ENCODE data around the gene PPEF2. TPM values are rescaled to one million over a fixed set of nuclear protein-coding genes. Genes with fewer than 3 reads are reported as not detected.
A peak's percentile ranks its signal among the peaks of the same experiment; 100 is the strongest.

Gene PPEF2
- polyA plus RNA-seq, 1 experiment, result not detected

DNA sequence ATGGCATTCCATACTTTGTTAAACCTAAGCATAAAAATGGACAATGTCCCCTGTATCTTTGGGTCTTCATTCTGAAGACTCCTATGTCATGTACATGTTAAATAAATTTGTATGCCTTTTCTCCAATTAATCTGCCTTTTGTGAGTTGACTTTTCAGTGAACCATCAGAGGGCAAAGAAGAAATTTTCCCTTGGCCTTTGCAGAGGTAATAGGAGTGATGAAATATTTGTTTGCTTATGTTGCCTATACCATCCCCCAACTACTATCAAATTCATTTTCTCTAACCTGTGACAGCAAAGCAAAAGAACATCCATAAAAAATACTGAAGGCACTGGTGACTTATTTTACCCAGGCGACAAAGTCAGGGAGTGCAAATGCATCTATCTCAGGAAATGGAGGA lies 20.3 kb upstream of the PPEF2 start:
- Histone ChIP-seq H3K27me3 (ENCODE audit: control insufficient read depth, insufficient read depth, low read length) (no peaks in the 10 kb centered on the region), H3K36me3 (ENCODE audit: control insufficient read depth, insufficient read depth, low read length) (0 out of 2 replicates have a peak, but pooled peaks cover 2% of the 10 kb centered on the region), H3K4me3 (ENCODE audit: low read depth, low read length) (no peak overlapping the region)
- ChIA-PET POLR2A (no interaction called here), CTCF (no interaction called here)
- TF ChIP-seq CTCF (IDR thresholded peaks at IDR 0.05; ENCODE audit: insufficient read depth, low read depth, low read length), result no peak
- DNase-seq (ENCODE audit: low read depth), result no peak

DNA sequence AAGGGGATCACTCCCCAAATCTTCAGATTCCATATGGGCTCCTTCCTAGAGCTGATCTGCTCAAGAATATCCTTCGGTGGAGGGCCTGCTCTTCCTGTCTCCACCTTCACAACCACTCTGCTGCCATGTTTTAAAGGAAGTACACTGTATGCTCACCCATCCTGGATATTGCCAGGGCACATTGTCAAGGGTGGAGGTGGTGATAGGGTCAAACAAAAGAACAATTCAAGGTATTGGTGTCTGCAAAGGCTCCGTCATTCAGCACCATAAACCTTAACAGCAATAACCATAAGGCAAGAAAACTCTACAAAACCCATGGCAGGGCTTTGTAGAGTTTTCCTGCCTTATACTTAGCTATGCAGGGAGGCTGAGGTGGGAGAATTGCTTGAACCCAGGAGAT lies 19.7 kb upstream of the PPEF2 start:
- TF ChIP-seq CTCF (IDR thresholded peaks at IDR 0.05; ENCODE audit: insufficient read depth, low read depth, low read length), result no peak
- H3K36me3 ChIP-seq (ENCODE audit: control insufficient read depth, insufficient read depth, low read length), result 0 out of 2 replicates have a peak, but pooled peaks cover 2% of the 10 kb centered on the region
- ChIA-PET POLR2A (no interaction called here), CTCF (interaction anchor here (1.0 kb wide), 1 partner anchor 29 kb away, joined by 3 read pairs; no protein-coding TSS in a partner anchor)
- DNase-seq (ENCODE audit: low read depth), result no peak
- H3K4me3 ChIP-seq (ENCODE audit: low read depth, low read length), result no peak overlapping the region
- H3K27me3 ChIP-seq (ENCODE audit: control insufficient read depth, insufficient read depth, low read length), result no peaks in the 10 kb centered on the region

GRCh38 chr4:75920327-75920726 lies 18.1 kb upstream of the PPEF2 start:
- POLR2A ChIA-PET, result no interaction called here
- no peak for TF ChIP-seq CTCF (IDR thresholded peaks at IDR 0.05; ENCODE audit: insufficient read depth, low read depth, low read length)
- no peak overlapping the region for H3K4me3 ChIP-seq (ENCODE audit: low read depth, low read length)
- H3K36me3 ChIP-seq (ENCODE audit: control insufficient read depth, insufficient read depth, low read length), result 0 out of 2 replicates have a peak, but pooled peaks cover 2% of the 10 kb centered on the region
- DNase-seq (ENCODE audit: low read depth), result no peak
- H3K27me3 ChIP-seq (ENCODE audit: control insufficient read depth, insufficient read depth, low read length), result no peaks in the 10 kb centered on the region
- CTCF ChIA-PET, result interaction anchor here (0.6 to 1.5 kb wide), 4 partner anchors 25 to 75 kb away, joined by 3 to 6 read pairs (median 4); no protein-coding TSS in a partner anchor

DNA sequence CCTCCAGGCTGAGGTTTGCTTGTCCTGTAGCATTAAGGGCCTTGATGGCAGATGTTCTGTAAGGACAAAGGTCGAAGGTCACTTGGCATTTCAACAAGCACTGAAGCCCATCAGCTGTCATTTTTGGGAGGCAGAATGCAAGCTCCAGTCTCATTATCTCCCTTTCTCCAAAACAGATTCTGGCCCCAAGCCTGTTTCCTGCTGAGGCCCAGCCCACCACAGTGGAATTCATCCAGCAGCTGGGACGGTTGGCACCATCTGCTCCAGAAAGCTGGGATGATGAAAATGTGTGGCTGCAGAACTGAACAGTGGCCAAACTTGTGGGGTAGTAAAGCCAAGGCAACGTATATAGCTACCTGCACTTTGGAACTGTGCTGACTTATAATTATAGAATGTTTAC lies 17.7 kb upstream of the PPEF2 start:
- CTCF ChIA-PET, result interaction anchor here (0.9 to 1.1 kb wide), 2 partner anchors 24 to 72 kb away, joined by 4 to 6 read pairs; no protein-coding TSS in a partner anchor
- Histone ChIP-seq H3K4me3 (ENCODE audit: low read depth, low read length) (no peak overlapping the region), H3K36me3 (ENCODE audit: control insufficient read depth, insufficient read depth, low read length) (0 out of 2 replicates have a peak, but pooled peaks cover 2% of the 10 kb centered on the region), H3K27me3 (ENCODE audit: control insufficient read depth, insufficient read depth, low read length) (no peaks in the 10 kb centered on the region)
- POLR2A ChIA-PET, result no interaction called here
- no peak for DNase-seq (ENCODE audit: low read depth)
- TF ChIP-seq CTCF (IDR thresholded peaks at IDR 0.05; ENCODE audit: insufficient read depth, low read depth, low read length), result no peak

DNA sequence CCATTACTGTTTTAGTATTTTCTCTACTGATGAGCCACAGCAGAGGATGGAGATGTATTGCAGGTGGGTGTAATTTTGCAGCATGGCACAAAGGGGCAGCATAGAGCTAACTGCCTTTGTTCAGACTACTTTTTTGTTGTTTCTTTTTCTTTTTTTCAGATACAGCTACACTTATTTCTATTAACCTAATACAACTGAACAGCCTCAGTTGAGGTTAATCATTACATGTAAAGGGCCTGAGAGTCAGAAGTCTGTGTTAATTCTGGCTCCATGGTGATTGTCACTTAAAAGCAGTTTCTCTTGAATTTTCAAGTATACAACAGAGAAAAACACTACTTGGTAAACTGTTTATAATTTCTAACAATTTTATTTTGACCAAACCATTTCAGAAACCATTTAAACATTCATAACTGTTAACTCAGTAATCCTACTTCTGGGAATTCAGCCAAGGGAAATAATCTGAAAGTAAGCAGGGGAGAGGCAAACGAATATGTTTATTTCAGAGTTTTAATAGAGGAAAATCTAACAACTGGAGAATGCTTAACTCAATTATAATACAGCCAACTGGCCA lies 13.9 kb upstream of the PPEF2 start:
- H3K36me3 ChIP-seq (ENCODE audit: control insufficient read depth, insufficient read depth, low read length), result 0 out of 2 replicates have a peak, but pooled peaks cover 2% of the 10 kb centered on the region
- POLR2A ChIA-PET, result no interaction called here
- CTCF ChIA-PET, result interaction anchor here (0.6 to 2.0 kb wide), 25 partner anchors 8 to 189 kb away, joined by 3 to 11 read pairs (median 4); no protein-coding TSS in a partner anchor
- peak; percentile 84 for TF ChIP-seq CTCF (IDR thresholded peaks at IDR 0.05; ENCODE audit: insufficient read depth, low read depth, low read length)
- no peaks in the 10 kb centered on the region for H3K27me3 ChIP-seq (ENCODE audit: control insufficient read depth, insufficient read depth, low read length)
- DNase-seq (ENCODE audit: low read depth), result no peak
- no peak overlapping the region for H3K4me3 ChIP-seq (ENCODE audit: low read depth, low read length)
